Activated gamma-delta T cell (primary cell): ENCODE data around the gene CDK3.

Source experiments
- DNase-seq: peaks from one replicate; lab custom pipeline; 2025; lab: John Stamatoyannopoulos, UW

CDK3 gene

GRCh38 chr17:76014100-76014924, 13.7 kb downstream of the CDK3 start:
- no peak for DNase-seq

GRCh38 chr17:76014925-76015261, 14.2 kb downstream of the CDK3 start:
- no peak for DNase-seq

- DNase-seq, result no peak
Observed at GRCh38 chr17:76017481-76018339, 17.1 kb downstream of the CDK3 start.

- no peak for DNase-seq
Observed at GRCh38 chr17:76018340-76018680, 17.7 kb downstream of the CDK3 start.

- DNase-seq, result no peak
Observed at GRCh38 chr17:76018801-76019200, 18.1 kb downstream of the CDK3 start.

- no peak for DNase-seq
Observed at GRCh38 chr17:76019833-76020467, 19.3 kb downstream of the CDK3 start.

- no peak for DNase-seq
Observed at GRCh38 chr17:76022285-76022684, 21.6 kb downstream of the CDK3 start.

GRCh38 chr17:76022973-76023899, 22.6 kb downstream of the CDK3 start:
- no peak for DNase-seq

GRCh38 chr17:76023900-76024237, 23.2 kb downstream of the CDK3 start:
- no peak for DNase-seq

- no peak for DNase-seq
Observed at GRCh38 chr17:76024353-76024752, 23.7 kb downstream of the CDK3 start.

GRCh38 chr17:76025294-76025693, 24.6 kb downstream of the CDK3 start:
- DNase-seq, result no peak

GRCh38 chr17:76026714-76027158, 26.1 kb downstream of the CDK3 start:
- no peak for DNase-seq

GRCh38 chr17:76027159-76027839, 26.6 kb downstream of the CDK3 start, which contains the start of gene EVPL:
EVPL (minus strand) TSS chr17:76027306; CDS start chr17:76027198, 108 bp downstream.
- no peak for DNase-seq

- DNase-seq, result no peak
Observed at GRCh38 chr17:76032073-76032779, 31.6 kb downstream of the CDK3 start.

- no peak for DNase-seq
Observed at GRCh38 chr17:76032780-76033108, 32.1 kb downstream of the CDK3 start.

GRCh38 chr17:76033139-76033538, 32.5 kb downstream of the CDK3 start:
- no peak for DNase-seq

- no peak for DNase-seq
Observed at GRCh38 chr17:76034428-76035350, 34.0 kb downstream of the CDK3 start.

- no peak for DNase-seq
Observed at GRCh38 chr17:76036497-76037261, 36.0 kb downstream of the CDK3 start.

GRCh38 chr17:76038050-76038449, 37.4 kb downstream of the CDK3 start:
- no peak for DNase-seq
